Rectal smooth muscle tissue (tissue), 1 donor: Measurements from ENCODE around the gene CSK.

Experiments
- H3K27ac ChIP-seq: one replicate; pipeline ENCODE4 v1.7.0; 2013; ENCODE audit warnings: low read depth, low read length, inconsistent platforms
- H3K27me3 ChIP-seq: one replicate; pipeline ENCODE4 v1.7.0; 2013; ENCODE audit warnings: low read length; ENCODE audit not compliant: control insufficient read depth, insufficient read depth
- H3K36me3 ChIP-seq: one replicate; pipeline ENCODE4 v1.7.0; 2013; ENCODE audit warnings: low read length; ENCODE audit not compliant: control insufficient read depth, insufficient read depth
- H3K4me1 ChIP-seq: one replicate; pipeline ENCODE4 v1.7.0; 2013; ENCODE audit warnings: low read length; ENCODE audit not compliant: control insufficient read depth, insufficient read depth
- H3K4me3 ChIP-seq: one replicate; pipeline ENCODE4 v1.7.0; 2013; ENCODE audit warnings: low read length
- H3K9ac ChIP-seq: one replicate; pipeline ENCODE4 v1.7.0; 2013; ENCODE audit warnings: low read length

The CSK gene

GRCh38 chr15:74829486-74829885 lies 47.6 kb downstream of the CSK start:
- Histone ChIP-seq H3K9ac (no peak overlapping the region), H3K27ac (no peak overlapping the region), H3K4me3 (no peak overlapping the region), H3K4me1 (no peaks in the 10 kb centered on the region), H3K36me3 (no peaks in the 10 kb centered on the region), H3K27me3 (peaks cover 3% of the 10 kb centered on the region)

GRCh38 chr15:74829991-74830390 lies 48.1 kb downstream of the CSK start:
- Histone ChIP-seq H3K4me1 (no peaks in the 10 kb centered on the region), H3K4me3 (no peak overlapping the region), H3K9ac (no peak overlapping the region), H3K27me3 (peaks cover 3% of the 10 kb centered on the region), H3K27ac (no peak overlapping the region), H3K36me3 (no peaks in the 10 kb centered on the region)

GRCh38 chr15:74830868-74831267 lies 49.0 kb downstream of the CSK start:
- no peaks in the 10 kb centered on the region for H3K4me1 ChIP-seq
- H3K4me3 ChIP-seq, result no peak overlapping the region
- no peak overlapping the region for H3K9ac ChIP-seq
- H3K27ac ChIP-seq, result peak overlapping the region; percentile 45
- H3K36me3 ChIP-seq, result no peaks in the 10 kb centered on the region
- peaks cover 3% of the 10 kb centered on the region for H3K27me3 ChIP-seq

GRCh38 chr15:74831813-74832495 lies 50.1 kb downstream of the CSK start:
- no peak overlapping the region for H3K27ac ChIP-seq
- H3K9ac ChIP-seq, result no peak overlapping the region
- no peaks in the 10 kb centered on the region for H3K36me3 ChIP-seq

GRCh38 chr15:74832826-74833225 lies 50.9 kb downstream of the CSK start:
- Histone ChIP-seq H3K27ac (no peak overlapping the region), H3K9ac (no peak overlapping the region), H3K4me3 (no peak overlapping the region), H3K27me3 (no peaks in the 10 kb centered on the region), H3K4me1 (no peaks in the 10 kb centered on the region), H3K36me3 (no peaks in the 10 kb centered on the region)

More at GRCh38 chr15:74831813-74832495, 50.1 kb downstream of the CSK start:
- no peaks in the 10 kb centered on the region for H3K4me1 ChIP-seq
- no peak overlapping the region for H3K4me3 ChIP-seq
- H3K27me3 ChIP-seq, result no peaks in the 10 kb centered on the region

GRCh38 chr15:74833376-74834107 lies 51.7 kb downstream of the CSK start:
- Histone ChIP-seq H3K4me1 (no peaks in the 10 kb centered on the region), H3K27ac (no peak overlapping the region), H3K4me3 (no peak overlapping the region), H3K27me3 (no peaks in the 10 kb centered on the region), H3K36me3 (peaks cover 2% of the 10 kb centered on the region), H3K9ac (no peak overlapping the region)

GRCh38 chr15:74835312-74835823 lies 53.5 kb downstream of the CSK start:
- Histone ChIP-seq H3K4me1 (no peaks in the 10 kb centered on the region), H3K36me3 (peaks cover 4% of the 10 kb centered on the region), H3K4me3 (no peak overlapping the region), H3K27me3 (no peaks in the 10 kb centered on the region), H3K9ac (no peak overlapping the region), H3K27ac (no peak overlapping the region)

- H3K27ac ChIP-seq, result no peak overlapping the region
- H3K4me3 ChIP-seq, result no peak overlapping the region
- H3K4me1 ChIP-seq, result no peaks in the 10 kb centered on the region
- no peak overlapping the region for H3K9ac ChIP-seq
- peaks cover 4% of the 10 kb centered on the region for H3K36me3 ChIP-seq
- H3K27me3 ChIP-seq, result no peaks in the 10 kb centered on the region
Observed at GRCh38 chr15:74836846-74837245, 55.0 kb downstream of the CSK start.

- Histone ChIP-seq H3K36me3 (peaks cover 4% of the 10 kb centered on the region), H3K4me1 (peaks cover 3% of the 10 kb centered on the region), H3K9ac (no peak overlapping the region), H3K27ac (no peak overlapping the region), H3K27me3 (no peaks in the 10 kb centered on the region), H3K4me3 (no peak overlapping the region)
Observed at GRCh38 chr15:74837482-74838136, 55.7 kb downstream of the CSK start.

- no peaks in the 10 kb centered on the region for H3K27me3 ChIP-seq
Observed at GRCh38 chr15:74838137-74838516, 56.2 kb downstream of the CSK start.

GRCh38 chr15:74838746-74839525 lies 57.1 kb downstream of the CSK start:
- H3K4me3 ChIP-seq, result no peak overlapping the region
- peaks cover 8% of the 10 kb centered on the region for H3K4me1 ChIP-seq
- H3K27ac ChIP-seq, result no peak overlapping the region
- H3K36me3 ChIP-seq, result peaks cover 4% of the 10 kb centered on the region
- no peaks in the 10 kb centered on the region for H3K27me3 ChIP-seq
- H3K9ac ChIP-seq, result no peak overlapping the region

More at GRCh38 chr15:74838137-74838516, 56.2 kb downstream of the CSK start:
- no peak overlapping the region for H3K9ac ChIP-seq
- H3K4me1 ChIP-seq, result peaks cover 3% of the 10 kb centered on the region
- no peak overlapping the region for H3K4me3 ChIP-seq
- H3K36me3 ChIP-seq, result peaks cover 4% of the 10 kb centered on the region
- H3K27ac ChIP-seq, result no peak overlapping the region
